CD14-positive monocyte (primary cell): ENCODE data around the gene GPR55. TPM values are rescaled to one million over a fixed set of nuclear protein-coding genes. Genes with fewer than 3 reads are reported as not detected.

Source experiments
- DNase-seq, 3 donors: peaks; one replicate each; pipeline ENCODE4 v3.0.0-alpha.2; 2011 to 2022
- H2AFZ ChIP-seq: 2 replicates; pipeline ENCODE4 v1.6.0; 2012; ENCODE audit warnings: mild to moderate bottlenecking, low read depth, low read length, inconsistent platforms; ENCODE audit not compliant: insufficient read depth, poor library complexity, severe bottlenecking
- H3K27ac ChIP-seq, 2 donors: 1 replicate in 1 of 2; 2 replicates in 1 of 2; pipeline ENCODE4 v1.5.1; 2012 to 2013; ENCODE audit warnings: low read length in 2 of 2, control low read depth in 1 of 2, inconsistent platforms in 1 of 2, low read depth in 1 of 2, mild to moderate bottlenecking in 1 of 2
- H3K27me3 ChIP-seq, 2 donors: one replicate each; pipeline versions ENCODE4 v1.6.0 to v1.6.1; 2011 to 2013; ENCODE audit warnings: low read length in 2 of 2; ENCODE audit not compliant: control insufficient read depth in 2 of 2, insufficient read depth in 2 of 2
- H3K36me3 ChIP-seq, 2 donors: replicated peaks in 1 of 2; 1 replicate in 1 of 2; 2 replicates in 1 of 2; pipeline versions ENCODE4 v1.5.1 to v1.6.1; 2012 to 2013; ENCODE audit warnings: low read length in 2 of 2, control low read depth in 1 of 2, inconsistent platforms in 1 of 2, mild to moderate bottlenecking in 1 of 2; ENCODE audit not compliant: insufficient read depth in 2 of 2, control insufficient read depth in 1 of 2
- H3K4me1 ChIP-seq, 2 donors: 1 replicate in 1 of 2; 2 replicates in 1 of 2; pipeline versions ENCODE4 v1.5.1 to v1.6.1; 2012 to 2013; ENCODE audit warnings: low read length in 2 of 2, control low read depth in 1 of 2, inconsistent platforms in 1 of 2, mild to moderate bottlenecking in 1 of 2, moderate library complexity in 1 of 2; ENCODE audit not compliant: insufficient read depth in 2 of 2, control insufficient read depth in 1 of 2
- H3K4me2 ChIP-seq: replicated peaks from 2 replicates; pipeline ENCODE3; 2012; ENCODE audit warnings: low read length, moderate library complexity, mild to moderate bottlenecking; ENCODE audit not compliant: poor library complexity, severe bottlenecking; ENCODE audit errors: extremely low read depth
- H3K4me3 ChIP-seq, 3 experiments: fragments of 200-600 bp in 1 of 3; sonication (generic) in 1 of 3; replicated peaks in 1 of 3; 1 replicate in 2 of 3; 2 replicates in 1 of 3; pipeline ENCODE4 v1.5.1; 2011 to 2013; ENCODE audit warnings: low read length in 3 of 3, mild to moderate bottlenecking in 3 of 3, control low read depth in 2 of 3, low read depth in 2 of 3, inconsistent platforms in 1 of 3, moderate library complexity in 1 of 3
- H3K79me2 ChIP-seq: 2 replicates; pipeline ENCODE4 v1.6.0; 2012; ENCODE audit warnings: mild to moderate bottlenecking, control low read depth, inconsistent platforms, low read length, moderate library complexity; ENCODE audit not compliant: insufficient read depth
- H3K9ac ChIP-seq: 2 replicates; pipeline ENCODE4 v1.6.0; 2017; ENCODE audit warnings: low read length, mild to moderate bottlenecking; ENCODE audit not compliant: insufficient read depth, poor library complexity, severe bottlenecking
- H3K9me3 ChIP-seq, 2 donors: replicated peaks in 1 of 2; 1 replicate in 1 of 2; 2 replicates in 1 of 2; pipeline versions ENCODE4 v1.5.1 to v1.6.1; 2012 to 2013; ENCODE audit warnings: low read length in 2 of 2, control low read depth in 1 of 2; ENCODE audit not compliant: control insufficient read depth in 1 of 2, insufficient read depth in 1 of 2
- H4K20me1 ChIP-seq: 2 replicates; pipeline ENCODE4 v1.6.0; 2012; ENCODE audit warnings: mild to moderate bottlenecking, low read length, control low read depth, moderate library complexity; ENCODE audit not compliant: insufficient read depth
- H3K27ac Mint-ChIP-seq, 7 donors: one replicate each; pipeline ENCODE4 v1.8.0; 2020; ENCODE audit warnings: mild to moderate bottlenecking in 7 of 7, mixed read lengths in 7 of 7, moderate library complexity in 6 of 7, inconsistent platforms in 2 of 7
- H3K27me3 Mint-ChIP-seq, 3 donors: one replicate each; pipeline ENCODE4 v1.8.0; 2021 to 2022; ENCODE audit warnings: low read depth in 3 of 3, mild to moderate bottlenecking in 3 of 3, mixed read lengths in 3 of 3, moderate library complexity in 3 of 3, inconsistent platforms in 1 of 3
- H3K36me3 Mint-ChIP-seq, 2 donors: one replicate each; pipeline ENCODE4 v1.8.0; 2020; ENCODE audit warnings: mixed read lengths in 2 of 2, inconsistent platforms in 1 of 2, mild to moderate bottlenecking in 1 of 2
- H3K4me1 Mint-ChIP-seq: one replicate; pipeline ENCODE4 v1.8.0; 2020; ENCODE audit warnings: mild to moderate bottlenecking, mixed read lengths
- H3K4me3 Mint-ChIP-seq, 2 donors: one replicate each; pipeline ENCODE4 v1.8.0; 2020; ENCODE audit warnings: mild to moderate bottlenecking in 2 of 2, mixed read lengths in 2 of 2, moderate library complexity in 1 of 2
- H3K9me3 Mint-ChIP-seq, 7 donors: one replicate each; pipeline ENCODE4 v1.8.0; 2020 to 2022; ENCODE audit warnings: mixed read lengths in 7 of 7, mild to moderate bottlenecking in 6 of 7, moderate library complexity in 6 of 7, inconsistent platforms in 2 of 7
- WGBS: methylation state at CpG from one replicate; pipeline ENCODE4 v1.1.5; 2013; ENCODE audit warnings: missing lambda C conversion rate; ENCODE audit not compliant: insufficient coverage; 5-methylcytosine and 5-hydroxymethylcytosine counted together
- intact Hi-C, 2 donors: fragments of 100-400 bp; cut with micrococcal nuclease; formaldehyde crosslinking; loops; one replicate each; pipeline versions ENCODE4 v1.15.0 to v1.15.1; 2023
- polyA plus RNA-seq, 3 donors: library from polyadenylated mRNA; depleted of rRNA in 1 of 3; unstranded in 2 of 3; stranded (reverse) in 1 of 3; fragments of 300-500 nt in 2 of 3; fragments of >200 nt in 1 of 3; fragmentation: Illumina TruSeq in 2 of 3; gene quantifications; 1 replicate in 2 of 3; 2 replicates in 1 of 3; pipeline ENCODE4 v1.2.3, GENCODE V29; 2012 to 2021
- TF ChIP-seq, protein P1 (sequence below): fragments of 200-600 bp; IDR thresholded peaks from one replicate; pipeline ENCODE4 v1.8.0; 2022; ENCODE audit warnings: antibody characterized with exemption, mild to moderate bottlenecking

The GPR55 gene
- polyA plus RNA-seq, 3 donors, result 0.11 to 0.12 TPM; not detected in 1

DNA sequence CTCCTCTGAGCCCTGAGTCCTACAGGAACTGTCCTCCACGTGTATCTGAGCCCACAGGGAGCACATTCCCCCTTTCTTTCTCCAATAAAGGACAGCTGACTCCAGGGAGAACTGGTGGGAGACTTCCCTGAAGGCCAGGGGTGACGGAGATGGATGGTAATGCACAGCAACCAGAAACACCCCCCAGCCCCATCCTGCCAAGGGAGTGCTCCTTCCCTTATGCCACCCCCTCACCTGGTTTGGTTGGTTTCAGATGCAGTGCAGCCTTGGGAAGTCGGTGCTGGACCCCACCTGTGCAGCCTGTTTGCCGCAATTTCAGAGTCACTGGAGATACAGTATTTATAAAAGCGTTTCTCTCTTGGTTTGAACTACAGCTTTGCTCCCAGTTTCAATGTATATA lies 24.0 kb downstream of the GPR55 start:
- H3K36me3 Mint-ChIP-seq, result no peaks in the 10 kb centered on the region
- Histone ChIP-seq H4K20me1 (no peaks in the 10 kb centered on the region), H2AFZ (no peak overlapping the region), H3K27ac (no peak overlapping the region), H3K4me1 (peaks cover 2 to 3% of the 10 kb centered on the region in 2 donors), H3K27me3 (no peaks in the 10 kb centered on the region), H3K9me3 (no peaks in the 10 kb centered on the region), H3K4me2 (no peak overlapping the region), H3K36me3 (no peaks in the 10 kb centered on the region), H3K79me2 (no peaks in the 10 kb centered on the region), H3K4me3 (no peak overlapping the region), H3K9ac (no peak overlapping the region)
- H3K27me3 Mint-ChIP-seq, result peaks cover 2 to 6% (median 3%) of the 10 kb centered on the region in 3 donors
- H3K9me3 Mint-ChIP-seq, result no peaks in the 10 kb centered on the region
- 89% methylated on average over 5 of the region's 5 CpGs for WGBS
- TF ChIP-seq, protein P1, sequence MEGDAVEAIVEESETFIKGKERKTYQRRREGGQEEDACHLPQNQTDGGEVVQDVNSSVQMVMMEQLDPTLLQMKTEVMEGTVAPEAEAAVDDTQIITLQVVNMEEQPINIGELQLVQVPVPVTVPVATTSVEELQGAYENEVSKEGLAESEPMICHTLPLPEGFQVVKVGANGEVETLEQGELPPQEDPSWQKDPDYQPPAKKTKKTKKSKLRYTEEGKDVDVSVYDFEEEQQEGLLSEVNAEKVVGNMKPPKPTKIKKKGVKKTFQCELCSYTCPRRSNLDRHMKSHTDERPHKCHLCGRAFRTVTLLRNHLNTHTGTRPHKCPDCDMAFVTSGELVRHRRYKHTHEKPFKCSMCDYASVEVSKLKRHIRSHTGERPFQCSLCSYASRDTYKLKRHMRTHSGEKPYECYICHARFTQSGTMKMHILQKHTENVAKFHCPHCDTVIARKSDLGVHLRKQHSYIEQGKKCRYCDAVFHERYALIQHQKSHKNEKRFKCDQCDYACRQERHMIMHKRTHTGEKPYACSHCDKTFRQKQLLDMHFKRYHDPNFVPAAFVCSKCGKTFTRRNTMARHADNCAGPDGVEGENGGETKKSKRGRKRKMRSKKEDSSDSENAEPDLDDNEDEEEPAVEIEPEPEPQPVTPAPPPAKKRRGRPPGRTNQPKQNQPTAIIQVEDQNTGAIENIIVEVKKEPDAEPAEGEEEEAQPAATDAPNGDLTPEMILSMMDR, result no peak
- H3K27ac Mint-ChIP-seq, result no peak overlapping the region
- intact Hi-C loops, result no loop called here
- H3K4me3 Mint-ChIP-seq, result no peak overlapping the region
- peaks cover 2% of the 10 kb centered on the region for H3K4me1 Mint-ChIP-seq
- no peak for DNase-seq

DNA sequence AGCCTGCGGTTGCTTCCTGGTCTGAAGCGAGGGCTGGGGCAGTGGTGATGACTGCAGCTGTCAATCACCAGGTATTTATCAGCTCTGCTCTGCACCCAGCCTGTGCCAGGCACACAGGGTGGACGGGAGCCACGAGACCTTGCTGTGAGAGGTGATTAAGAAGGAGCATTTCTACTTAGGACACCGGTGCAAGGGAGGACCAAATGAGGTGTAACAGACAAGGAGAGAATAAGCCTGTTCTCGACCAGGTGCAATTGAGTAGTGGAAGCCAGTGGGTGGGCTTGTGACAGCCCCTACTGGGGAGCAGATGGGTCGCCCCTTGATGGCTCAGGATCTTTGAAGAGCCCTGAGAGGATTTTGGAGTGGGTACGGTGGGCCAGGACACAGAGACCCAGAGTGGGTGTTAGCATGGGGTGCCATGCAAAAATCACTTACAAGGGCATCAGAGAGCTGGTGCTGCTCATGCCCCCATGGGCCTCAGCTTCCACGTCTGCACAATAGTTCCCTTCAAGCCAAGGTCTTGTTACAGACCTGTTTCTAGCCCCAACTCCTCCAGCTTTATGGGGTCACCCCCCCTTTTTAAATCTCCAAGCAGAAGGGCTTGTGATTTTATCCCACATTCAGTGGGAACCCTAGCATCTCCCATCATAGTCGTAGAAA lies 24.6 kb downstream of the GPR55 start:
- Mint-ChIP-seq H3K27me3 (peaks cover 2 to 6% (median 3%) of the 10 kb centered on the region in 3 donors), H3K4me3 (peak overlapping the region in 1 of 2 donors; percentile 39), H3K36me3 (no peaks in the 10 kb centered on the region), H3K27ac (no peak overlapping the region), H3K4me1 (peaks cover 7% of the 10 kb centered on the region), H3K9me3 (no peaks in the 10 kb centered on the region)
- peaks cover 7 to 8% of the 10 kb centered on the region in 2 donors for H3K4me1 ChIP-seq
- H2AFZ ChIP-seq, result no peak overlapping the region
- no peak overlapping the region for H3K27ac ChIP-seq
- H3K9ac ChIP-seq, result no peak overlapping the region
- no peak overlapping the region for H3K4me2 ChIP-seq
- no peak overlapping the region for H3K4me3 ChIP-seq
- H3K9me3 ChIP-seq, result no peaks in the 10 kb centered on the region
- H3K79me2 ChIP-seq, result no peaks in the 10 kb centered on the region
- intact Hi-C loops, result no loop called here
- no peaks in the 10 kb centered on the region for H4K20me1 ChIP-seq
- no peaks in the 10 kb centered on the region for H3K27me3 ChIP-seq
- DNase-seq, result no peak
- 89% methylated on average over 7 of the region's 10 CpGs for WGBS
- TF ChIP-seq, protein P1, result no peak
- no peaks in the 10 kb centered on the region for H3K36me3 ChIP-seq
